ENCODE measurements around the gene TANGO6. TPM values are rescaled to one million over a fixed set of nuclear protein-coding genes. Genes with fewer than 3 reads are reported as not detected.
"Not testable (repeated sequence)": the region's sequence is repeated elsewhere in the genome, so short reads cannot be mapped to it uniquely, and the experiment has no call there.

Gene TANGO6
- total RNA-seq, 1 donor from 2014 or later, result 12.5 TPM

- H3K27ac ChIP-seq (ENCODE audit: low read depth, low read length), result no peak overlapping the region
- no peaks in the 10 kb centered on the region for H3K9me3 ChIP-seq (ENCODE audit: control insufficient read depth in 3 of 3, low read length in 3 of 3)
- peaks cover 42 to 59% (median 46%) of the 10 kb centered on the region in 3 donors for H3K36me3 ChIP-seq (ENCODE audit: control insufficient read depth in 3 of 3, insufficient read depth in 3 of 3, low read length in 3 of 3)
- no peaks in the 10 kb centered on the region for H3K27me3 ChIP-seq (ENCODE audit: control insufficient read depth in 3 of 3, insufficient read depth in 3 of 3, low read length in 3 of 3)
- H3K4me1 ChIP-seq (ENCODE audit: control insufficient read depth in 3 of 3, insufficient read depth in 3 of 3, low read length in 3 of 3), result peaks cover 22 to 27% (median 22%) of the 10 kb centered on the region in 3 donors
- no peak overlapping the region for H3K4me3 ChIP-seq (ENCODE audit: low read length in 3 of 3)
- H3K9ac ChIP-seq (ENCODE audit: low read depth in 1 of 3, low read length in 3 of 3), result no peak overlapping the region
Observed at GRCh38 chr16:69118468-69118867, 275.1 kb downstream of the TANGO6 start.

GRCh38 chr16:69118994-69119393, 275.7 kb downstream of the TANGO6 start:
- no peak overlapping the region for H3K4me3 ChIP-seq (ENCODE audit: low read length in 3 of 3)
- no peak overlapping the region for H3K27ac ChIP-seq (ENCODE audit: low read depth, low read length)
- no peaks in the 10 kb centered on the region for H3K27me3 ChIP-seq (ENCODE audit: control insufficient read depth in 3 of 3, insufficient read depth in 3 of 3, low read length in 3 of 3)
- H3K36me3 ChIP-seq (ENCODE audit: control insufficient read depth in 3 of 3, insufficient read depth in 3 of 3, low read length in 3 of 3), result peaks cover 37 to 53% (median 45%) of the 10 kb centered on the region in 3 donors
- no peaks in the 10 kb centered on the region for H3K9me3 ChIP-seq (ENCODE audit: control insufficient read depth in 3 of 3, low read length in 3 of 3)
- H3K4me1 ChIP-seq (ENCODE audit: control insufficient read depth in 3 of 3, insufficient read depth in 3 of 3, low read length in 3 of 3), result peaks cover 21 to 27% (median 22%) of the 10 kb centered on the region in 3 donors
- H3K9ac ChIP-seq (ENCODE audit: low read depth in 1 of 3, low read length in 3 of 3), result no peak overlapping the region

- Histone ChIP-seq H3K4me3 (ENCODE audit: low read length in 3 of 3) (no peak overlapping the region), H3K4me1 (ENCODE audit: control insufficient read depth in 3 of 3, insufficient read depth in 3 of 3, low read length in 3 of 3) (peaks cover 20 to 27% (median 22%) of the 10 kb centered on the region in 3 donors), H3K27ac (ENCODE audit: low read depth, low read length) (no peak overlapping the region), H3K9me3 (ENCODE audit: control insufficient read depth in 3 of 3, low read length in 3 of 3) (no peaks in the 10 kb centered on the region), H3K27me3 (ENCODE audit: control insufficient read depth in 3 of 3, insufficient read depth in 3 of 3, low read length in 3 of 3) (no peaks in the 10 kb centered on the region), H3K36me3 (ENCODE audit: control insufficient read depth in 3 of 3, insufficient read depth in 3 of 3, low read length in 3 of 3) (peaks cover 32 to 48% (median 40%) of the 10 kb centered on the region in 3 donors), H3K9ac (ENCODE audit: low read depth in 1 of 3, low read length in 3 of 3) (no peak overlapping the region)
Observed at GRCh38 chr16:69119536-69119935, 276.2 kb downstream of the TANGO6 start.

- peaks cover 20 to 27% (median 22%) of the 10 kb centered on the region in 3 donors for H3K4me1 ChIP-seq (ENCODE audit: control insufficient read depth in 3 of 3, insufficient read depth in 3 of 3, low read length in 3 of 3)
- H3K4me3 ChIP-seq (ENCODE audit: low read length in 3 of 3), result no peak overlapping the region
- H3K9ac ChIP-seq (ENCODE audit: low read depth in 1 of 3, low read length in 3 of 3), result no peak overlapping the region
- peaks cover 25 to 42% (median 38%) of the 10 kb centered on the region in 3 donors for H3K36me3 ChIP-seq (ENCODE audit: control insufficient read depth in 3 of 3, insufficient read depth in 3 of 3, low read length in 3 of 3)
- H3K9me3 ChIP-seq (ENCODE audit: control insufficient read depth in 3 of 3, low read length in 3 of 3), result no peaks in the 10 kb centered on the region
- H3K27ac ChIP-seq (ENCODE audit: low read depth, low read length), result no peak overlapping the region
- H3K27me3 ChIP-seq (ENCODE audit: control insufficient read depth in 3 of 3, insufficient read depth in 3 of 3, low read length in 3 of 3), result no peaks in the 10 kb centered on the region
Observed at GRCh38 chr16:69120096-69120664, 276.8 kb downstream of the TANGO6 start.

GRCh38 chr16:69123910-69124309, 280.6 kb downstream of the TANGO6 start:
- no peaks in the 10 kb centered on the region for H3K9me3 ChIP-seq (ENCODE audit: control insufficient read depth in 3 of 3, low read length in 3 of 3)
- H3K4me3 ChIP-seq (ENCODE audit: low read length in 3 of 3), result no peak overlapping the region
- peaks cover 5 to 12% (median 6%) of the 10 kb centered on the region in 3 donors for H3K4me1 ChIP-seq (ENCODE audit: control insufficient read depth in 3 of 3, insufficient read depth in 3 of 3, low read length in 3 of 3)
- H3K27ac ChIP-seq (ENCODE audit: low read depth, low read length), result no peak overlapping the region
- no peak overlapping the region for H3K9ac ChIP-seq (ENCODE audit: low read depth in 1 of 3, low read length in 3 of 3)
- H3K27me3 ChIP-seq (ENCODE audit: control insufficient read depth in 3 of 3, insufficient read depth in 3 of 3, low read length in 3 of 3), result no peaks in the 10 kb centered on the region
- H3K36me3 ChIP-seq (ENCODE audit: control insufficient read depth in 3 of 3, insufficient read depth in 3 of 3, low read length in 3 of 3), result peaks cover 12 to 23% (median 18%) of the 10 kb centered on the region in 3 donors

GRCh38 chr16:69124406-69124805, 281.1 kb downstream of the TANGO6 start:
- not testable (repeated sequence) for H3K9ac ChIP-seq (ENCODE audit: low read depth in 1 of 3, low read length in 3 of 3); H3K4me1 ChIP-seq (ENCODE audit: control insufficient read depth in 3 of 3, insufficient read depth in 3 of 3, low read length in 3 of 3); H3K27ac ChIP-seq (ENCODE audit: low read depth, low read length); H3K9me3 ChIP-seq (ENCODE audit: control insufficient read depth in 3 of 3, low read length in 3 of 3); H3K4me3 ChIP-seq (ENCODE audit: low read length in 3 of 3); H3K27me3 ChIP-seq (ENCODE audit: control insufficient read depth in 3 of 3, insufficient read depth in 3 of 3, low read length in 3 of 3)
- H3K36me3 ChIP-seq (ENCODE audit: control insufficient read depth in 3 of 3, insufficient read depth in 3 of 3, low read length in 3 of 3), result peaks cover 10 to 18% (median 16%) of the 10 kb centered on the region in 3 donors

GRCh38 chr16:69124961-69125360, 281.6 kb downstream of the TANGO6 start:
- not testable (repeated sequence) for H3K9me3 ChIP-seq (ENCODE audit: control insufficient read depth in 3 of 3, low read length in 3 of 3); H3K4me3 ChIP-seq (ENCODE audit: low read length in 3 of 3); H3K27ac ChIP-seq (ENCODE audit: low read depth, low read length); H3K4me1 ChIP-seq (ENCODE audit: control insufficient read depth in 3 of 3, insufficient read depth in 3 of 3, low read length in 3 of 3); H3K9ac ChIP-seq (ENCODE audit: low read depth in 1 of 3, low read length in 3 of 3); H3K27me3 ChIP-seq (ENCODE audit: control insufficient read depth in 3 of 3, insufficient read depth in 3 of 3, low read length in 3 of 3)
- H3K36me3 ChIP-seq (ENCODE audit: control insufficient read depth in 3 of 3, insufficient read depth in 3 of 3, low read length in 3 of 3), result peaks cover 8 to 13% (median 12%) of the 10 kb centered on the region in 3 donors

GRCh38 chr16:69126221-69126620, 282.9 kb downstream of the TANGO6 start:
- no peaks in the 10 kb centered on the region for H3K27me3 ChIP-seq (ENCODE audit: control insufficient read depth in 3 of 3, insufficient read depth in 3 of 3, low read length in 3 of 3)
- H3K4me1 ChIP-seq (ENCODE audit: control insufficient read depth in 3 of 3, insufficient read depth in 3 of 3, low read length in 3 of 3), result peaks cover 0 to 11% (median 3%) of the 10 kb centered on the region in 3 donors
- peaks cover 0 to 2% (median 0%) of the 10 kb centered on the region in 3 donors for H3K36me3 ChIP-seq (ENCODE audit: control insufficient read depth in 3 of 3, insufficient read depth in 3 of 3, low read length in 3 of 3)
- H3K27ac ChIP-seq (ENCODE audit: low read depth, low read length), result no peak overlapping the region
- no peaks in the 10 kb centered on the region for H3K9me3 ChIP-seq (ENCODE audit: control insufficient read depth in 3 of 3, low read length in 3 of 3)
- no peak overlapping the region for H3K9ac ChIP-seq (ENCODE audit: low read depth in 1 of 3, low read length in 3 of 3)
- H3K4me3 ChIP-seq (ENCODE audit: low read length in 3 of 3), result no peak overlapping the region

GRCh38 chr16:69126801-69127200, 283.5 kb downstream of the TANGO6 start:
- not testable (repeated sequence) for H3K9ac ChIP-seq (ENCODE audit: low read depth in 1 of 3, low read length in 3 of 3); H3K4me3 ChIP-seq (ENCODE audit: low read length in 3 of 3); H3K9me3 ChIP-seq (ENCODE audit: control insufficient read depth in 3 of 3, low read length in 3 of 3); H3K36me3 ChIP-seq (ENCODE audit: control insufficient read depth in 3 of 3, insufficient read depth in 3 of 3, low read length in 3 of 3); H3K27me3 ChIP-seq (ENCODE audit: control insufficient read depth in 3 of 3, insufficient read depth in 3 of 3, low read length in 3 of 3); H3K27ac ChIP-seq (ENCODE audit: low read depth, low read length)
- peaks cover 0 to 11% (median 3%) of the 10 kb centered on the region in 3 donors for H3K4me1 ChIP-seq (ENCODE audit: control insufficient read depth in 3 of 3, insufficient read depth in 3 of 3, low read length in 3 of 3)

GRCh38 chr16:69127966-69128510, 284.7 kb downstream of the TANGO6 start:
- Histone ChIP-seq H3K4me3 (ENCODE audit: low read length in 3 of 3) (no peak overlapping the region), H3K4me1 (ENCODE audit: control insufficient read depth in 3 of 3, insufficient read depth in 3 of 3, low read length in 3 of 3) (peaks cover 3 to 14% (median 4%) of the 10 kb centered on the region in 3 donors), H3K9me3 (ENCODE audit: control insufficient read depth in 3 of 3, low read length in 3 of 3) (no peaks in the 10 kb centered on the region), H3K27me3 (ENCODE audit: control insufficient read depth in 3 of 3, insufficient read depth in 3 of 3, low read length in 3 of 3) (no peaks in the 10 kb centered on the region), H3K27ac (ENCODE audit: low read depth, low read length) (no peak overlapping the region), H3K9ac (ENCODE audit: low read depth in 1 of 3, low read length in 3 of 3) (no peak overlapping the region), H3K36me3 (ENCODE audit: control insufficient read depth in 3 of 3, insufficient read depth in 3 of 3, low read length in 3 of 3) (peaks cover 0 to 2% (median 0%) of the 10 kb centered on the region in 3 donors)
